Left lung (tissue), 10 donors: Measurements from ENCODE around the gene TNFRSF1B. TPM values are rescaled to one million over a fixed set of nuclear protein-coding genes. Genes with fewer than 3 reads are reported as not detected.

Experiments used
- ATAC-seq: fragments of 200-7000 bp; cut with Tn5 transposase; one replicate; pipeline ENCODE4 v1.9.1; 2020; ENCODE audit warnings: moderate library complexity
- DNase-seq, 4 donors: peaks; one replicate each; pipeline ENCODE4 v3.0.0-alpha.2; 2013 to 2020
- H3K27ac ChIP-seq, 2 donors: fragments of 200-600 bp; sonication (generic) in 1 of 2; one replicate each; pipeline versions ENCODE4 v1.5.0 to v1.8.0; 2020 to 2021
- H3K27me3 ChIP-seq, 2 donors: fragments of 200-600 bp; sonication (generic) in 1 of 2; one replicate each; pipeline versions ENCODE4 v1.5.0 to v1.8.0; 2020 to 2021
- H3K36me3 ChIP-seq, 2 donors: fragments of 200-600 bp; sonication (generic) in 1 of 2; one replicate each; pipeline versions ENCODE4 v1.5.0 to v1.8.0; 2020 to 2021
- H3K4me1 ChIP-seq, 2 donors: fragments of 200-600 bp; one replicate each; pipeline ENCODE4 v1.8.0; 2021
- H3K4me3 ChIP-seq, 2 donors: fragments of 200-600 bp; sonication (generic) in 1 of 2; one replicate each; pipeline versions ENCODE4 v1.5.0 to v1.8.0; 2020 to 2021; ENCODE audit warnings: mild to moderate bottlenecking in 1 of 2
- H3K9me3 ChIP-seq, 2 donors: fragments of 200-600 bp; sonication (generic) in 1 of 2; one replicate each; pipeline versions ENCODE4 v1.5.0 to v1.8.0; 2020 to 2021
- intact Hi-C, 2 donors: fragments of 100-400 bp; cut with DNase I; formaldehyde crosslinking; loops; one replicate each; pipeline versions ENCODE4 v1.11.2 to v1.14.2; 2022
- polyA plus RNA-seq, 6 donors: library from polyadenylated mRNA; unstranded; fragments of 120-200 nt; gene quantifications; one replicate each; pipeline ENCODE4 v1.2.1, GENCODE V29; 2013; ENCODE audit not compliant: insufficient read length in 6 of 6
- total RNA-seq, 2 donors: library from RNA; stranded (reverse); fragmentation: NEBNext Ultra II Directional; extraction: Animal tissue kit (Norgen Biotek cat#: 25700); gene quantifications; one replicate each; pipeline ENCODE4 v1.2.1, GENCODE V29; 2021
- TF ChIP-seq, protein P1 (sequence below), 2 donors: fragments of 200-600 bp; sonication (generic) in 1 of 2; IDR thresholded peaks; one replicate each; pipeline versions ENCODE4 v1.5.0 to v1.8.0; 2021; ENCODE audit warnings: antibody characterized with exemption in 2 of 2
- donor health status: DM: no; HTN: yes; CAD: no.
- donor health status: DM: no; HTN: no; CAD: no.

TNFRSF1B gene
- total and polyA plus RNA-seq, 8 donors, result 15.0 to 109 (median 17.9) TPM

DNA sequence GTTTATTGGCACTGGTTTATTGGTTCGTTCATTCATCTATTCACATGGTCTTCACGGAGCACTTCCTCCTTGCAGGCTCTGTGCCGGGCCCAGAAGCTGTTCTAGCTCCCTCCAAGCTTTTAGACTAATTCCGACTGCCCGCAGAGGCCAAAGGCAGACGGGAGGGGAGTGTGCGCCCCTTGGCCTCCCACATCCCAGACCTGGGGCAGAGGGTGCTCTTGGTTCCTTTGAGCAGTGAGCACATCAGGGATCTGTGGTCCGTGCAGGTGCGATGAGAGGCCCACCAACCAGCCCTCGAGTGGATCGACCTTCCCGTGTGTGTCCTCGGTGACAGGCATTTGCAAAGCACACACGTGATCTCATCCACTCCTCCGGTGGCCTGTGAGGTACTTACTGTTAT lies 38.7 kb upstream of the TNFRSF1B start:
- Histone ChIP-seq H3K9me3 (no peaks in the 10 kb centered on the region), H3K36me3 (no peaks in the 10 kb centered on the region), H3K4me1 (peaks cover 14 to 62% of the 10 kb centered on the region in 2 donors), H3K4me3 (no peak overlapping the region), H3K27me3 (peaks cover 0 to 8% of the 10 kb centered on the region in 2 donors), H3K27ac (no peak overlapping the region)
- TF ChIP-seq, protein P1, sequence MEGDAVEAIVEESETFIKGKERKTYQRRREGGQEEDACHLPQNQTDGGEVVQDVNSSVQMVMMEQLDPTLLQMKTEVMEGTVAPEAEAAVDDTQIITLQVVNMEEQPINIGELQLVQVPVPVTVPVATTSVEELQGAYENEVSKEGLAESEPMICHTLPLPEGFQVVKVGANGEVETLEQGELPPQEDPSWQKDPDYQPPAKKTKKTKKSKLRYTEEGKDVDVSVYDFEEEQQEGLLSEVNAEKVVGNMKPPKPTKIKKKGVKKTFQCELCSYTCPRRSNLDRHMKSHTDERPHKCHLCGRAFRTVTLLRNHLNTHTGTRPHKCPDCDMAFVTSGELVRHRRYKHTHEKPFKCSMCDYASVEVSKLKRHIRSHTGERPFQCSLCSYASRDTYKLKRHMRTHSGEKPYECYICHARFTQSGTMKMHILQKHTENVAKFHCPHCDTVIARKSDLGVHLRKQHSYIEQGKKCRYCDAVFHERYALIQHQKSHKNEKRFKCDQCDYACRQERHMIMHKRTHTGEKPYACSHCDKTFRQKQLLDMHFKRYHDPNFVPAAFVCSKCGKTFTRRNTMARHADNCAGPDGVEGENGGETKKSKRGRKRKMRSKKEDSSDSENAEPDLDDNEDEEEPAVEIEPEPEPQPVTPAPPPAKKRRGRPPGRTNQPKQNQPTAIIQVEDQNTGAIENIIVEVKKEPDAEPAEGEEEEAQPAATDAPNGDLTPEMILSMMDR (IDR thresholded peaks at IDR 0.05), result no peak
- DNase-seq (peak in 1 of 4 donors; percentile 50), ATAC-seq (no peak)
- intact Hi-C loops, result loop anchor here in 1 of 2 donors (5.0 kb wide), 1 partner anchor 79 kb away; no protein-coding TSS in a partner anchor

DNA sequence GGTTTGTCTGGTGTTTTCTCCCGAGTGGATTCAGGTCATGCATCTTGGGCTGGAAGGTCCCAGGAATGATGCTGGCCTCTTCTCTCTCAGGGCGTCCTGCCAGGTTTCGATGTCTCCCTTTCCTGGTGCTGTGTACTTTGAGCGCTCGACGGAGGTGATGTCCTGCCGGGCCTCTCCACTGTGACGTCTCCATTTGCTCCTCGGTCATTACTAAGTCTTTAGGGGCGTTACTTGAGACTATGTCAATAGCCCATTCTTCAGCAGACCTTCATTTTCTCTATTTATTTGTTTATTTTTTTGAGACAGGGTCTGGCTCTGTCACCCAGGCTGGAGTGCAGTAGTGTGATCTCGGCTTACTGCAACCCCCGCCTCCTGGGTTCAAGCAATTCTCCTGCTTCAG lies 37.2 kb upstream of the TNFRSF1B start:
- Histone ChIP-seq H3K27me3 (no peaks in the 10 kb centered on the region), H3K4me1 (peaks cover 14 to 74% of the 10 kb centered on the region in 2 donors), H3K36me3 (no peaks in the 10 kb centered on the region), H3K27ac (no peak overlapping the region), H3K9me3 (no peaks in the 10 kb centered on the region), H3K4me3 (no peak overlapping the region)
- TF ChIP-seq, protein P1 (IDR thresholded peaks at IDR 0.05), result no peak
- DNase-seq (peak in 1 of 4 donors; percentile 28), ATAC-seq (no peak)
- intact Hi-C loops, result loop anchor here in 1 of 2 donors (5.0 kb wide), 1 partner anchor 78 kb away; no protein-coding TSS in a partner anchor

DNA sequence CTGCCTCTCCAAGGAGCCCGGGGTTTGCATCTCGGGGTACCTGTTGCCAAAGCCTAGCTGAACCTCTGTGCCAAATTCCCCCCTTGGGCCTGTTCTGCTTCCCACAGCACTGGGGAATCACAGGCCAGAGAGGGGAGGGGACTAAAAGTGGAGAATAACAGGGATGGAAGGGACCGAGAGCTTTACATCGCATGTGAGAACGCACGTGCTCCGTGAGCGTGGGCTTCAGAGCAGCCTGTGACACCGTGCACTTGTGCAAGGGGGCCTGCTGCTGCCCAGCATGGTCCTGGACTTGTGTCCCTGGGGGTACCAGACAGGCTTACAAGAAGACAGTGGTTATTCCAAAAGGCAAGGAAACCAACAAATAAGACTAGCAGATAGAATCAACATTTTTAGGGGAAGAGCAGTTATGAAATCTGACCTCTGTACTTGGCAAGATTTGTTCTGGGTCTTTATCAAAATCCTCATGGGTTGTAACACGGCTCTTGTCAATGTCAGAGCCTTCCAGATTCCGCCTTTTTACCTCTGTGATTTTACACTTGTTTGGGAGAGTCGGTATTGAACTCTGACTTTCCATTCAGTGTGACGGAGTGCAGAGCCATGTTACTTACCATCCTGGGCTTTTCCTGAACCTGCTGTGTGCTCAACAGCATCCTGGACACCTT lies 36.2 kb upstream of the TNFRSF1B start:
- TF ChIP-seq, protein P1 (IDR thresholded peaks at IDR 0.05), result no peak
- Histone ChIP-seq H3K4me3 (no peak overlapping the region), H3K36me3 (no peaks in the 10 kb centered on the region), H3K4me1 (peaks cover 7 to 71% of the 10 kb centered on the region in 2 donors), H3K9me3 (no peaks in the 10 kb centered on the region), H3K27ac (no peak overlapping the region), H3K27me3 (no peaks in the 10 kb centered on the region)
- DNase-seq, result peak in 1 of 4 donors; percentile 54
- intact Hi-C loops, result no loop called here
- no peak for ATAC-seq

DNA sequence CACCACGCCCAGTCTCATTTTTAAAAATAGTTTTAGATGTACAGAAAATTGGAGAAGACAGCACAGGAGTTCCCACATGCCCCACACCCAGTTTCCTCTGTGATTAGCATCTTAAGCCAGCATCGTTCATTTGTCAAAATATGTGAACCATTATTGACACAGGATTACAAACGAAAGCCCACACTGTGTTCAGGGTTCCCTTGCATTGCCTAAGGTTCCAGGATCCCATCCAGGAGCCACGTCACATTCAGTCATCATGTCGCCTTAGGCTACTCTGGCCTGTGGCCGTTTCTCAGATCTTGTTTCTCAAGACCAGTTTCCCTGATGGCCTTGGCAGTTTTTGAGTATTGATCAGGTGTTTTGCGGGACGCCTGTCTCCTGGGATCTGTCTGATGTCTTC lies 34.7 kb upstream of the TNFRSF1B start:
- DNase-seq (peak in 1 of 4 donors; percentile 10), ATAC-seq (no peak)
- Histone ChIP-seq H3K27me3 (no peaks in the 10 kb centered on the region), H3K27ac (peak overlapping the region; percentile 65 to 84), H3K9me3 (no peaks in the 10 kb centered on the region), H3K4me3 (no peak overlapping the region), H3K36me3 (no peaks in the 10 kb centered on the region), H3K4me1 (peaks cover 5 to 69% of the 10 kb centered on the region in 2 donors)
- intact Hi-C loops, result no loop called here
- TF ChIP-seq, protein P1 (IDR thresholded peaks at IDR 0.05), result no peak

DNA sequence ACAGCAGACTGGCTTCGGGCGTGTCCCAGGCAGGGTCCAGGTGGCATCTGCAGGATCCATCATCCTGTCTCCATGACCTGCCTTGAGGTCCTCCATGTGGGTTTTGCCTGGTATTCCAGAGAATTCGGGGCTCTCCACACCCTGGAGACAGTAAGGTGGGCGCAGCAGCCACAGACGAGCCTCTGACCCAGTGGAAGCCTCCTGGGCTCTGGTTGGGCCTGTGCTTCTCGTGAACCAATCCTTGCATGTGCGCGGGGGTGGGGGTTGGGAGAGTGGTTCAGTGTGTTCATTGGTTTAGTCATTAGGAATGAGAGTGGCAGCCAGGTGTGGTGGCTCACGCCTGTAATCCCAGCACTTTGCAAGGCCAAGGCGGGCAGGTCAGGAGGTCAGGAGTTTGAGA lies 32.1 kb upstream of the TNFRSF1B start:
- Histone ChIP-seq H3K4me1 (peaks cover 5 to 77% of the 10 kb centered on the region in 2 donors), H3K4me3 (no peak overlapping the region), H3K36me3 (no peaks in the 10 kb centered on the region), H3K9me3 (no peaks in the 10 kb centered on the region), H3K27ac (no peak overlapping the region), H3K27me3 (no peaks in the 10 kb centered on the region)
- intact Hi-C loops, result no loop called here
- DNase-seq, result no peak
- no peak for ATAC-seq
- TF ChIP-seq, protein P1 (IDR thresholded peaks at IDR 0.05), result no peak
